HepG2 (cell line): Measurements from ENCODE around the gene PFN1. TPM values are rescaled to one million over a fixed set of nuclear protein-coding genes. Genes with fewer than 3 reads are reported as not detected.
A peak's percentile ranks its signal among the peaks of the same experiment; 100 is the strongest.

Experiments
- ARHGAP35 ChIP-seq: sonication (generic); formaldehyde crosslinking; IDR thresholded peaks from 2 replicates; pipeline ENCODE4 v1.9.0; 2022; ENCODE audit warnings: mild to moderate bottlenecking, inconsistent platforms, moderate library complexity, missing genetic modification reagents, borderline replicate concordance
- DNMT1 ChIP-seq: sonication (generic); formaldehyde crosslinking; IDR thresholded peaks from 2 replicates; pipeline ENCODE4 v1.5.1; 2020; ENCODE audit warnings: mild to moderate bottlenecking, missing genetic modification reagents
- ELF3 ChIP-seq: IDR thresholded peaks from 2 replicates; pipeline ENCODE4 v1.6.1; 2016; ENCODE audit warnings: missing genetic modification reagents, missing compliant biosample characterization
- ETS1 ChIP-seq: sonication (generic); formaldehyde crosslinking; IDR thresholded peaks from 2 replicates; pipeline ENCODE4 v1.4.0; 2020; ENCODE audit warnings: missing genetic modification reagents
- GZF1 ChIP-seq: sonication (generic); formaldehyde crosslinking; IDR thresholded peaks from 2 replicates; pipeline ENCODE4 v1.5.1; 2020; ENCODE audit warnings: mild to moderate bottlenecking, missing genetic modification reagents
- IKZF5 ChIP-seq: IDR thresholded peaks from 2 replicates; pipeline ENCODE4 v1.6.1; 2018; ENCODE audit warnings: missing genetic modification reagents, mild to moderate bottlenecking, missing compliant biosample characterization
- KDM1A ChIP-seq: IDR thresholded peaks from 2 replicates; pipeline ENCODE4 v1.6.1; 2016; ENCODE audit warnings: missing compliant biosample characterization
- MAFG ChIP-seq: sonication (generic); formaldehyde crosslinking; IDR thresholded peaks from 2 replicates; pipeline ENCODE4 v1.5.1; 2020; ENCODE audit warnings: mild to moderate bottlenecking, missing genetic modification reagents
- MEF2D ChIP-seq: sonication (generic); formaldehyde crosslinking; IDR thresholded peaks from 2 replicates; pipeline ENCODE4 v1.5.1; 2020; ENCODE audit warnings: mild to moderate bottlenecking, missing genetic modification reagents
- MIXL1 ChIP-seq: IDR thresholded peaks from 2 replicates; pipeline ENCODE4 v1.6.1; 2016
- NCOA1 ChIP-seq: sonication (generic); formaldehyde crosslinking; IDR thresholded peaks from 2 replicates; pipeline ENCODE4 v1.9.0; 2021; ENCODE audit warnings: missing genetic modification reagents
- PAX8 ChIP-seq: sonication (generic); formaldehyde crosslinking; IDR thresholded peaks from 2 replicates; pipeline ENCODE4 v1.8.0; 2022; ENCODE audit warnings: mild to moderate bottlenecking, missing genetic modification reagents, borderline replicate concordance
- PHF5A ChIP-seq: IDR thresholded peaks from one replicate; pipeline ENCODE4 v1.6.1; 2018; ENCODE audit warnings: low read depth, missing genetic modification reagents; ENCODE audit not compliant: unreplicated experiment
- PREB ChIP-seq: sonication (generic); formaldehyde crosslinking; IDR thresholded peaks from 2 replicates; pipeline ENCODE4 v1.4.0; 2020; ENCODE audit warnings: missing genetic modification reagents
- PRPF4 ChIP-seq: fragments of 200-400 bp; formaldehyde crosslinking; IDR thresholded peaks from 2 replicates; pipeline ENCODE4 v1.6.1; 2016; ENCODE audit warnings: low read length, low read depth; ENCODE audit not compliant: poor library complexity, severe bottlenecking
- SMYD3 ChIP-seq: sonication (generic); formaldehyde crosslinking; IDR thresholded peaks from 2 replicates; pipeline ENCODE4 v1.8.1; 2023; ENCODE audit warnings: mild to moderate bottlenecking, missing genetic modification reagents
- TCF12 ChIP-seq, 2 experiments: fragments of 450-650 bp in 1 of 2; sonication (generic) in 1 of 2; formaldehyde crosslinking in 1 of 2; IDR thresholded peaks; 2 replicates each; pipeline versions ENCODE4 v1.6.1 to v1.8.0; 2017 to 2022; ENCODE audit warnings: antibody characterized with exemption in 1 of 2, mild to moderate bottlenecking in 1 of 2, missing genetic modification reagents in 1 of 2, moderate library complexity in 1 of 2
- TRAFD1 ChIP-seq: sonication (generic); formaldehyde crosslinking; IDR thresholded peaks from 2 replicates; pipeline ENCODE4 v1.5.1; 2020; ENCODE audit warnings: missing genetic modification reagents, mild to moderate bottlenecking, borderline replicate concordance
- ZBTB3 ChIP-seq: sonication (generic); formaldehyde crosslinking; IDR thresholded peaks from 2 replicates; pipeline ENCODE4 v1.4.0; 2020; ENCODE audit warnings: low read depth, mild to moderate bottlenecking, moderate library complexity, missing genetic modification reagents, borderline replicate concordance
- ZNF354B ChIP-seq: sonication (generic); formaldehyde crosslinking; IDR thresholded peaks from 2 replicates; pipeline ENCODE4 v1.8.0; 2022; ENCODE audit warnings: mild to moderate bottlenecking, missing genetic modification reagents
- ZNF530 ChIP-seq: sonication (generic); formaldehyde crosslinking; IDR thresholded peaks from 2 replicates; pipeline ENCODE4 v1.5.0; 2020; ENCODE audit warnings: low read depth, mild to moderate bottlenecking, missing genetic modification reagents
- ZNF782 ChIP-seq: sonication (generic); formaldehyde crosslinking; IDR thresholded peaks from 2 replicates; pipeline ENCODE4 v1.4.0; 2020; ENCODE audit warnings: missing genetic modification reagents, mild to moderate bottlenecking, borderline replicate concordance
- ZNF784 ChIP-seq: sonication (generic); formaldehyde crosslinking; IDR thresholded peaks from 2 replicates; pipeline ENCODE4 v1.5.1; 2020; ENCODE audit warnings: missing genetic modification reagents, mild to moderate bottlenecking, borderline replicate concordance
- polyA plus RNA-seq, 8 experiments: library from polyadenylated mRNA; depleted of rRNA in 3 of 8; stranded (reverse) in 7 of 8; unstranded in 1 of 8; fragments of >200 nt; fragmentation: Illumina TruSeq in 4 of 8; extraction: Trizol in 4 of 8; gene quantifications; 2 replicates each; pipeline versions ENCODE4 v1.2.1 to v1.2.3, GENCODE V29; 2011 to 2016; ENCODE audit warnings: low read depth in 4 of 8, missing spikeins in 1 of 8, mixed read lengths in 1 of 8; ENCODE audit not compliant: insufficient read depth in 1 of 8
- total RNA-seq, 5 experiments: library from RNA; depleted of rRNA; stranded (reverse); fragments of >200 nt; fragmentation: Illumina TruSeq; extraction: Trizol; gene quantifications; 2 replicates each; pipeline ENCODE4 v1.2.3, GENCODE V29; 2016; ENCODE audit warnings: low read depth in 1 of 5

The PFN1 gene
- total and polyA plus RNA-seq, 2 of the 13 experiments (the other 11 are each of a cell fraction or from before 2014, with no cell fraction given) = 494 to 613 TPM

GRCh38 chr17:4967539-4968485, 19.5 kb upstream of the PFN1 start, which contains the start of gene SPAG7 (continued):
- TF ChIP-seq ARHGAP35 (CRISPR knock-in tag) = peak; percentile 58; the same call in 1 of the 2 replicates
- no peak for TF ChIP-seq MEF2D (CRISPR knock-in tag)
- TF ChIP-seq ZNF354B (CRISPR knock-in tag) = peak; percentile 74; the same call in 1 of the 2 replicates
- TF ChIP-seq MAFG = no peak
- no peak for TF ChIP-seq TCF12 (IDR thresholded peaks at IDR 0.05)
- TF ChIP-seq TCF12 (CRISPR knock-in tag; IDR thresholded peaks at IDR 0.05) = no peak
- no peak for TF ChIP-seq PRPF4
- TF ChIP-seq KDM1A (CRISPR knock-in tag) = no peak
- peak; percentile 60; the same call in 1 of the 2 replicates for TF ChIP-seq SMYD3
- TF ChIP-seq ZNF530 (CRISPR knock-in tag) = no peak
- TF ChIP-seq TRAFD1 (CRISPR knock-in tag) = no peak
- 0 out of 2 replicates have a peak, but pooled peaks have one; percentile 35 for TF ChIP-seq NCOA1
- TF ChIP-seq MIXL1 = 0 out of 2 replicates have a peak, but pooled peaks have one; percentile 33
- no peak for TF ChIP-seq ZNF782 (CRISPR knock-in tag)
- TF ChIP-seq ZNF784 = peak; percentile 59
- TF ChIP-seq PHF5A (CRISPR knock-in tag) = no peak
- TF ChIP-seq IKZF5 (CRISPR knock-in tag) = no peak; the same call in 1 of the 2 replicates
- TF ChIP-seq ELF3 (CRISPR knock-in tag) = peak; percentile 47
- no peak for TF ChIP-seq PREB (CRISPR knock-in tag)
- TF ChIP-seq ETS1 (CRISPR knock-in tag) = no peak
- TF ChIP-seq GZF1 (CRISPR knock-in tag) = no peak; the same call in 1 of the 2 replicates
- TF ChIP-seq DNMT1 (CRISPR knock-in tag) = no peak; the same call in 1 of the 2 replicates
- TF ChIP-seq ZBTB3 (CRISPR knock-in tag) = no peak
- TF ChIP-seq PAX8 (CRISPR knock-in tag) = no peak
